ENCODE results near the gene TXNDC12. TPM values are rescaled to one million over a fixed set of nuclear protein-coding genes. Genes with fewer than 3 reads are reported as not detected.
"Not testable (repeated sequence)": the region's sequence is repeated elsewhere in the genome, so short reads cannot be mapped to it uniquely, and the experiment has no call there.

TXNDC12 gene
- polyA plus RNA-seq, 2 of the 4 experiments (the other 2 are of a cell fraction): 59.7 to 65.2 TPM

DNA sequence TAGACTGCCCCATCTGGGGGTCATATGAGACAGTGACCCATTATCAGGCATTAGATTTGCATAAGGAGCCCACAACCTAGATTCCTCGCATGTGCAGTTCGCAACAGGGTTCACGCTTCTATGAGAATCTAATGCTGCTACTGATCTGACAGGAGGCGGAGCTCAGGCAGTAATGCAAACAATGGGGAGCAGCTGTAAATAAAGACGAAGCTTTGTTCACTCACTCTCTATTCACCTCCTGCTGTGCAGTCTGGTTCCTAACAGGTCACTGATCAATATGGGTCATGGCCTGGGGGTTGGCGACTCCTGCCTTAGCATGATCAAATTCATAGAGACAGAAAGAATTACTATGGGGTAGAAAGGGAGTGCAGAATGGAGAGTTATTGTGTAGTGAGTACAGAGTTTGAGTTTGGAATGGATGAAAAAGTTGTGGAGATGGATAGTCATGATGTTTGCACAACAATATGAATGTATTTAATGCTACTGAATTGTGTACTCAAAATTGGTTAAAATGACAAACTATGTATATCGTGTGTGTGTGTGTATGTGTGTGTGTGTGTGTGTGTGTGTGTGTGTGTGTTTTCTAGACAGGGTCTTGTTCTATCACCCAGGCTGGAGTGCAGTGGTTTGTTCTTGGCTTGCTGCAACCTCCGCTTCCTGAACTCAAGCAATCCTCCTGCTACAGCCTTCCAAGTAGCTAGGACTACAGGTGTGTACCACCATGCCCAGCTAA is 43.3 kb upstream of the TXNDC12 start:
- Histone ChIP-seq H3K27ac (no peak overlapping the region), H3K4me1 (no peaks in the 10 kb centered on the region), H3K4me2 (no peak overlapping the region), H3K9me3 (no peaks in the 10 kb centered on the region), H3K4me3 (no peak overlapping the region)
- CTCF ChIA-PET: no interaction called here
- no peak for DNase-seq (ENCODE audit: low read depth in 1 of 2, low spot score in 1 of 2)
- TF ChIP-seq, protein P1, sequence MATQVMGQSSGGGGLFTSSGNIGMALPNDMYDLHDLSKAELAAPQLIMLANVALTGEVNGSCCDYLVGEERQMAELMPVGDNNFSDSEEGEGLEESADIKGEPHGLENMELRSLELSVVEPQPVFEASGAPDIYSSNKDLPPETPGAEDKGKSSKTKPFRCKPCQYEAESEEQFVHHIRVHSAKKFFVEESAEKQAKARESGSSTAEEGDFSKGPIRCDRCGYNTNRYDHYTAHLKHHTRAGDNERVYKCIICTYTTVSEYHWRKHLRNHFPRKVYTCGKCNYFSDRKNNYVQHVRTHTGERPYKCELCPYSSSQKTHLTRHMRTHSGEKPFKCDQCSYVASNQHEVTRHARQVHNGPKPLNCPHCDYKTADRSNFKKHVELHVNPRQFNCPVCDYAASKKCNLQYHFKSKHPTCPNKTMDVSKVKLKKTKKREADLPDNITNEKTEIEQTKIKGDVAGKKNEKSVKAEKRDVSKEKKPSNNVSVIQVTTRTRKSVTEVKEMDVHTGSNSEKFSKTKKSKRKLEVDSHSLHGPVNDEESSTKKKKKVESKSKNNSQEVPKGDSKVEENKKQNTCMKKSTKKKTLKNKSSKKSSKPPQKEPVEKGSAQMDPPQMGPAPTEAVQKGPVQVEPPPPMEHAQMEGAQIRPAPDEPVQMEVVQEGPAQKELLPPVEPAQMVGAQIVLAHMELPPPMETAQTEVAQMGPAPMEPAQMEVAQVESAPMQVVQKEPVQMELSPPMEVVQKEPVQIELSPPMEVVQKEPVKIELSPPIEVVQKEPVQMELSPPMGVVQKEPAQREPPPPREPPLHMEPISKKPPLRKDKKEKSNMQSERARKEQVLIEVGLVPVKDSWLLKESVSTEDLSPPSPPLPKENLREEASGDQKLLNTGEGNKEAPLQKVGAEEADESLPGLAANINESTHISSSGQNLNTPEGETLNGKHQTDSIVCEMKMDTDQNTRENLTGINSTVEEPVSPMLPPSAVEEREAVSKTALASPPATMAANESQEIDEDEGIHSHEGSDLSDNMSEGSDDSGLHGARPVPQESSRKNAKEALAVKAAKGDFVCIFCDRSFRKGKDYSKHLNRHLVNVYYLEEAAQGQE (IDR thresholded peaks at IDR 0.05): no peak
- no peak for TF ChIP-seq EHMT2 (IDR thresholded peaks at IDR 0.05; ENCODE audit: low read depth)
- TF ChIP-seq, protein P2, sequence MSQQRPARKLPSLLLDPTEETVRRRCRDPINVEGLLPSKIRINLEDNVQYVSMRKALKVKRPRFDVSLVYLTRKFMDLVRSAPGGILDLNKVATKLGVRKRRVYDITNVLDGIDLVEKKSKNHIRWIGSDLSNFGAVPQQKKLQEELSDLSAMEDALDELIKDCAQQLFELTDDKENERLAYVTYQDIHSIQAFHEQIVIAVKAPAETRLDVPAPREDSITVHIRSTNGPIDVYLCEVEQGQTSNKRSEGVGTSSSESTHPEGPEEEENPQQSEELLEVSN (IDR thresholded peaks at IDR 0.05; ENCODE audit: borderline replicate concordance, low read depth): no peak
- TF ChIP-seq NPAS2 (CRISPR knock-in tag; IDR thresholded peaks at IDR 0.05; ENCODE audit: borderline replicate concordance): no peak
- TF ChIP-seq, protein P3, sequence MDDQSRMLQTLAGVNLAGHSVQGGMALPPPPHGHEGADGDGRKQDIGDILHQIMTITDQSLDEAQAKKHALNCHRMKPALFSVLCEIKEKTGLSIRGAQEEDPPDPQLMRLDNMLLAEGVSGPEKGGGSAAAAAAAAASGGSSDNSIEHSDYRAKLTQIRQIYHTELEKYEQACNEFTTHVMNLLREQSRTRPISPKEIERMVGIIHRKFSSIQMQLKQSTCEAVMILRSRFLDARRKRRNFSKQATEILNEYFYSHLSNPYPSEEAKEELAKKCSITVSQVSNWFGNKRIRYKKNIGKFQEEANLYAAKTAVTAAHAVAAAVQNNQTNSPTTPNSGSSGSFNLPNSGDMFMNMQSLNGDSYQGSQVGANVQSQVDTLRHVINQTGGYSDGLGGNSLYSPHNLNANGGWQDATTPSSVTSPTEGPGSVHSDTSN (IDR thresholded peaks at IDR 0.05): no peak
- TF ChIP-seq, protein P4, sequence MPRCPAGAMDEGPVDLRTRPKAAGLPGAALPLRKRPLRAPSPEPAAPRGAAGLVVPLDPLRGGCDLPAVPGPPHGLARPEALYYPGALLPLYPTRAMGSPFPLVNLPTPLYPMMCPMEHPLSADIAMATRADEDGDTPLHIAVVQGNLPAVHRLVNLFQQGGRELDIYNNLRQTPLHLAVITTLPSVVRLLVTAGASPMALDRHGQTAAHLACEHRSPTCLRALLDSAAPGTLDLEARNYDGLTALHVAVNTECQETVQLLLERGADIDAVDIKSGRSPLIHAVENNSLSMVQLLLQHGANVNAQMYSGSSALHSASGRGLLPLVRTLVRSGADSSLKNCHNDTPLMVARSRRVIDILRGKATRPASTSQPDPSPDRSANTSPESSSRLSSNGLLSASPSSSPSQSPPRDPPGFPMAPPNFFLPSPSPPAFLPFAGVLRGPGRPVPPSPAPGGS (IDR thresholded peaks at IDR 0.05): no peak
- TF ChIP-seq PHF8 (IDR thresholded peaks at IDR 0.05; ENCODE audit: borderline replicate concordance, low read depth): no peak
- TF ChIP-seq, protein P5, sequence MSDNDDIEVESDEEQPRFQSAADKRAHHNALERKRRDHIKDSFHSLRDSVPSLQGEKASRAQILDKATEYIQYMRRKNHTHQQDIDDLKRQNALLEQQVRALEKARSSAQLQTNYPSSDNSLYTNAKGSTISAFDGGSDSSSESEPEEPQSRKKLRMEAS (IDR thresholded peaks at IDR 0.05): no peak
- TF ChIP-seq RFX5 (IDR thresholded peaks at IDR 0.05): no peak
- no peak for TF ChIP-seq CEBPB (IDR thresholded peaks at IDR 0.05)
- TF ChIP-seq, protein P6, sequence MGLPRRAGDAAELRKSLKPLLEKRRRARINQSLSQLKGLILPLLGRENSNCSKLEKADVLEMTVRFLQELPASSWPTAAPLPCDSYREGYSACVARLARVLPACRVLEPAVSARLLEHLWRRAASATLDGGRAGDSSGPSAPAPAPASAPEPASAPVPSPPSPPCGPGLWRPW (IDR thresholded peaks at IDR 0.05): no peak
- no peak for TF ChIP-seq POLR2AphosphoS2 (conservative IDR thresholded peaks at IDR 0.05; ENCODE audit: low read length)
- TF ChIP-seq MYC (IDR thresholded peaks at IDR 0.05; ENCODE audit: borderline replicate concordance, low read length): no peak
- TF ChIP-seq HOXB5 (CRISPR knock-in tag; IDR thresholded peaks at IDR 0.05): no peak
- TF ChIP-seq TFCP2L1 (CRISPR knock-in tag; IDR thresholded peaks at IDR 0.05): no peak
- no peak for TF ChIP-seq EP300 (IDR thresholded peaks at IDR 0.05)
- ATAC-seq: no peak
- FAIRE-seq: no peak
- POLR2A ChIA-PET: no interaction called here
- 81% methylated on average over 8 of the region's 8 CpGs for WGBS (ENCODE audit: missing lambda C conversion rate)

DNA sequence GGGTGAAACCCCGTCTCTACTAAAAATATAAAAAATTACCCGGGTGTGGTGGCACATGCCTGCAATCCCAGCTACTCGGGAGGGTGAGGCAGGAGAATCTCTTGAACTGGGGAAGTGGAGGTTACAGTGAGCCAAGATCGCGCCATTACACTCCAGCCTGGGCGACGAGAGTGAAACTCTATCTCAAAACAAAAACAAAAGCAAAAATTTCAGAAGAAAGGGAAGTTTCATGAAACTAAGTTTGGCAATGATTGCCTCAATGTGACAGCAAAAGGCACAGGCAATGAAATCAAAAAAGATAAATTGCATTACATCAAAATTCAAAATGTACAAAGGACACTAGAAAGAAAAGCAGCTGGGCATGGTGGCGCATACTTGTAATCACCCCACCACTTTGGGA is 41.2 kb upstream of the TXNDC12 start:
- ChIA-PET CTCF (interaction anchor here (0.6 to 0.7 kb wide), 2 partner anchors 63 to 198 kb away, joined by 3 read pairs; no protein-coding TSS in a partner anchor), POLR2A (no interaction called here)
- Histone ChIP-seq H3K9me3 (no peaks in the 10 kb centered on the region), H3K27ac (no peak overlapping the region), H3K4me1 (no peaks in the 10 kb centered on the region), H3K4me2 (no peak overlapping the region), H3K4me3 (no peak overlapping the region)
- 63% methylated on average over 8 of the region's 8 CpGs for WGBS (ENCODE audit: missing lambda C conversion rate)
- TF ChIP-seq, protein P7, sequence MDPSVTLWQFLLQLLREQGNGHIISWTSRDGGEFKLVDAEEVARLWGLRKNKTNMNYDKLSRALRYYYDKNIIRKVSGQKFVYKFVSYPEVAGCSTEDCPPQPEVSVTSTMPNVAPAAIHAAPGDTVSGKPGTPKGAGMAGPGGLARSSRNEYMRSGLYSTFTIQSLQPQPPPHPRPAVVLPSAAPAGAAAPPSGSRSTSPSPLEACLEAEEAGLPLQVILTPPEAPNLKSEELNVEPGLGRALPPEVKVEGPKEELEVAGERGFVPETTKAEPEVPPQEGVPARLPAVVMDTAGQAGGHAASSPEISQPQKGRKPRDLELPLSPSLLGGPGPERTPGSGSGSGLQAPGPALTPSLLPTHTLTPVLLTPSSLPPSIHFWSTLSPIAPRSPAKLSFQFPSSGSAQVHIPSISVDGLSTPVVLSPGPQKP (IDR thresholded peaks at IDR 0.05; ENCODE audit: low read depth, low read length): no peak
- TF ChIP-seq EHF (CRISPR knock-in tag; IDR thresholded peaks at IDR 0.05): no peak
- TF ChIP-seq PHF8 (IDR thresholded peaks at IDR 0.05; ENCODE audit: borderline replicate concordance, low read depth): no peak
- no peak for TF ChIP-seq CBX8 (IDR thresholded peaks at IDR 0.05)
- no peak for TF ChIP-seq BHLHE40 (IDR thresholded peaks at IDR 0.05; ENCODE audit: low read depth, low read length)
- TF ChIP-seq MAZ (IDR thresholded peaks at IDR 0.05; ENCODE audit: borderline replicate concordance, low read depth, low read length): no peak
- no peak for TF ChIP-seq RARB (CRISPR knock-in tag; IDR thresholded peaks at IDR 0.05)
- TF ChIP-seq FOXS1 (CRISPR knock-in tag; IDR thresholded peaks at IDR 0.05): no peak
- FAIRE-seq (no peak), DNase-seq (ENCODE audit: low read depth in 1 of 2, low spot score in 1 of 2) (no peak), ATAC-seq (no peak)

DNA sequence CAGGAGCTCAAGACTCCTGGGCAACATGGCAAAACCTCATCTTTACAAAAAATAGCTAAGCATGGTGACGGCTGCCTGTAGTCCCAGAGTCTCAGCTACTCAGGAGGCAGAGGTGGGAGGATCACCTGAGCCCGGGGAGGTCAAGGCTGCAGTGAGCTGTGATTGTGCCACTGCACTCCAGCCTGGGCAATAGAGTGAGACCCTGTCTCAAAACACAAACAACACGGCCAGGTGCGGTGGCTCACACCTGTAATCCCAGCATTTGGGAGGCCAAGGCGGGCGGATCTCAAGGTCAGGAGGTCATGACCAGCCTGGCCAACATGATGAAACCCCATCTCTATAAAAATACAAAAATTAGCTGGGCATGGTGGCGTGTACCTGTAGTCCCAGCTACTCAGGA is 39.3 kb upstream of the TXNDC12 start:
- DNase-seq (ENCODE audit: low read depth in 1 of 2, low spot score in 1 of 2); H3K4me3 ChIP-seq; H3K27ac ChIP-seq; FAIRE-seq; H3K9me3 ChIP-seq; H3K4me2 ChIP-seq; POLR2A ChIA-PET; H3K4me1 ChIP-seq; CTCF ChIA-PET; ATAC-seq: not testable (repeated sequence)
- 97% methylated on average over 7 of the region's 7 CpGs for WGBS (ENCODE audit: missing lambda C conversion rate)
